GM04503 (cell line): ENCODE data around the gene CWC27.
"Not testable (repeated sequence)": the region's sequence is repeated elsewhere in the genome, so short reads cannot be mapped to it uniquely, and the experiment has no call there.

Experiments used
- DNase-seq: peaks from one replicate; pipeline ENCODE4 v3.0.0-alpha.2; 2012; ENCODE audit warnings: low read depth

Gene CWC27

DNA sequence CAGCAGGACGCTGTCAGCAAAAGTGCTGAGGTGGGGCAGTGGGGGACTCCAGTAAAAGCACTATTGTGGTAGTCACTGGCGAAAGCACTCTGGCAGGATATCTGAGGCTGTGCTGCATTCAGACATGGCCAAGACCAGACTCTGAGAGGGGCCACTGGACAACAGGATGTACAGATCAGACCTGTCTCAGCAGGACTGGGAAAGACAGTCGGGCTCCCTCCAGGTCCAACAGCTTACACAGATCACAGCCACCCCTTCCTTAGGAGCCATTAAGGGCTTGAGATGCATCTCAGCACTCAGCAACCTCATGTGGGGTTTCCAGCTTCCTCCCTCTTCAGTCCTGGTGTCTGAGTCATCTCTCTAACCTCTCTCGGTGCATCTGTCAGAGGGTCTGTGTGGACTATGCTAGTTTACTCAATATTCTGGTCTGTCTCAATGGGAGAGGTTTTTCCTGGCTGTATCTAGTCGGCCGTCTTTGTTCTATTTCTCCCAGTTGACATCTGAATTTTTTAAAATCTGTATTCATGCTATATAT, 154.5 kb downstream of the CWC27 start:
- no peak for DNase-seq

DNA sequence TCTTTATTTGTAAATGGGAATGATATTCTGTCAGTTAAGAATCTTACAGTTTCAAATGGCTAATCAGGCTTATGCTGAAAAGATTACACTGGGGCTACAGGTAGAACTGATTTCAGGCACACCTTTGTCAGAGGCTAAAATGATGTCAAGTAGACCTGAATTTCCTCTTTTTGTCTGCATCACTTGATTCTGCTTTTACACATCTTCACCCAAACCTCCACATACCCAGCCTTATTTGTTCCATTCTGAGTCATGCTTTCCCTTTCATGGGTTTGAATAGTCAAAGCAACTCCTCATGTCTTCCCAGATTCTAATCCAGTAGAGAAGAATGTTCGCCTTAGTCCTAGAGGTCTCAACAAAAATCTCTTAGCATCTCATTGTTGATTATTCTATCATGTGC, 156.4 kb downstream of the CWC27 start:
- no peak for DNase-seq

DNA sequence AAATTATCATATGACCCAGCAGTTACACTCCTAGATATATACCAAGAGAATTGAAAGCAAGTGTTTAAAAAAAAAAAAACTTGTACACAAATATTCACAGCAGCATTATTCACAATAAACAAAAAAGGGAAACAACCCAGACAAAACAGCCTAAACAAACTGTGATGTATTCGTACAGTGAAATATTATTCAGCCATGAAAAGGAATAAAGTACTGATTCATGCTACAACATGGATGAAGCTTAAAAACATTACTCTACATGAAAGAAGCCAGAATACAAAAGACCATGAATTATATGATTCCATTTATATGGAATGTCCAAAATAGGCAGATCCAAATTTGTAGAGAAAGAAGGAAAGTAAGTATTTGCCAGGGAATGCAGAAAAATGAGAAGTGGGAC, 161.1 kb downstream of the CWC27 start:
- no peak for DNase-seq

DNA sequence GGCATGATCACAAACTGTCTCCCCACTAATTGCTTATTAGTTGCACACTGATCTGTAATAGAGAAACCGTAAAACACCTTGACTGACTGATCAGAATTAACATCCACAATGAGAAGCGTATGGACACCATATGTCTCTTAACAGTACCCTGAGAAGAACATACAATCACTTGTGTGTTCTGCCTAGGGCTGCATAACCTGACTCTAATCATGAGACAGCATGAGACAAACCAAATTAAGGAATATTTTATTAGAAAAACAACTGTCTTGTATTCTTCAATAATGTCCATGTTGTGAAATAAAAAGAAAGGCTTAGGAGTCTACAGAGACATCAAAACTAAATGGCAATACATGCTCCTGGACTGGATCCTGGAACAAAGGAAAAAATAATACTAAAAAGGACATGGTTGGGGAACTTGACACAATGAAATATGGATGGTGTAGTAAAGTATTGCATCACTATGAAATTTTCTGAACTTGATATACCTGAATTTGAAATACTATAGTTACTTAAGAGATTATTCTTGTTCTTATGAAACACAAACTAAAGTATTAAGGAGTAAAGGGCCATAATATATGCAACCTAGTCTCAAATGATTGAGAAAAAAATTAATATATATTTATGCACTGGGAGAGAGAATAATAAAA, 162.1 kb downstream of the CWC27 start:
- DNase-seq: no peak

DNA sequence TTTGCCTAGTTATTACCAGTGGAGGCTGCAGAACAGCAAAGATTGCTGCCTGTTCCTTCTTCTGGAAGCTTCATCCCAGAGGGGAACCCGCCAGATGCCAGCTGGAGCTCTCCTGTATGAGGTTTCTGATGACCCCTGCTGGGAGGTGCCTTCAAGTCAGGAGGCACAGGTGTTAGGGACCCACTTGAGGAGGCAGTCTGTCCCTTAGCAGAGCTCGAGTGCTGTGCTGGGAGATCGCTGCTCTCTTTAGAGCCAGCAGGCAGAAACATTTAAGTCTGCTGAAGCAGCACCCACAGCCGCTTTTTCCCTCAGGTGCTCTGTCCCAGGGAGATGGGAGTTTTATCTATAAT, 170.7 kb downstream of the CWC27 start:
- not testable (repeated sequence) for DNase-seq

DNA sequence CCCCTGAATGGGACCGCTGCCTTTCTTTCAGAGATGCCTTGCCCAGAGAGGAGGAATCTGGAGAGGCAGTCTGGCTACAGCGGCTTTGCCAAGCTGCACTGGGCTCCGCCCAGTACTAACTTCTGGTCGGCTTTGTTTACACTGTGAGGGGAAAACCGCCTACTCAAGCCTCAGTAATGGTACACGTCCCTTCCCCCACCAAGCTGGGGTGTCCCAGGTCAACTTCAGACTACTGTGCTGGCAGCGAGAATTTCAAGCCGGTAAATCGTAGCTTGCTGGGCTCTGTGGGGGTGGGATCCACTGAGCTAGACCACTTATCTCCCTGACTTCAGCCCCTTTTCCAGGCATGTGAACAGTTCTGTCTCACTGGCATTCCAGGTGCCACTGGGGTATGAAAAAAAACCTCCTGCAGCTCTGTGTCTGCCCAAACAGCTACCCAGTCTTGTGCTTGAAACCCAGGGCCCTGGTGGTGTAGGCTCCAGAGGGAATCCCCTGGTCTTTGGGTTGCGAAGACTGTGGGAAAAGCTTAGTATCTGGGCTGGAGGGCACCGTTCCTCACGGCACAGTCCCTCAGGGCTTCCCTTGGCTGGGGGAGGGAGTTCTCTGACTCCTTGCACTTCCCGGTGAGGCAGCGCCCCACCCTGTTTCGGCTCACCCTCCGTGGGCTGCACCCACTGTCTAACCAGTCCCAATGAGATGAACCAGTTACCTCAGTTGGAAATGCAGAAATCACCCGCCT, 171.2 kb downstream of the CWC27 start:
- DNase-seq: no peak

DNA sequence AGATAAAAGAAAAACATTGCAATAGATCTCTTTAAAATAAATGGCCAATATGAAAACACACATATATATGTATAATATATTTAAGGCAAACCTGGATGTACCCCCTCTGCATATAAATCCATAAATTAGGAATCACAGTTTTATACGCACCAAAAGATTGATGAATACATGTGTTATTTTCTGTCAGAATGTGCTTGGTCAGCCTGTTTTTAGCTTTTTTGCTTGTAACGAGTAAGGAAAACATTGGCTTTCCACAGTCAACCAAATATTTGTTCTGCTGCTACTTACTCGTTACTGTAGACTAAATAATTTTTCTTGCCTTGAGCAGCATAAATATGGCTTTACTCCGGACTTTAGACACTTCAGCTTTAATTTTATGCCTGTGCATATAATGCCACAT, 173.7 kb downstream of the CWC27 start:
- no peak for DNase-seq

DNA sequence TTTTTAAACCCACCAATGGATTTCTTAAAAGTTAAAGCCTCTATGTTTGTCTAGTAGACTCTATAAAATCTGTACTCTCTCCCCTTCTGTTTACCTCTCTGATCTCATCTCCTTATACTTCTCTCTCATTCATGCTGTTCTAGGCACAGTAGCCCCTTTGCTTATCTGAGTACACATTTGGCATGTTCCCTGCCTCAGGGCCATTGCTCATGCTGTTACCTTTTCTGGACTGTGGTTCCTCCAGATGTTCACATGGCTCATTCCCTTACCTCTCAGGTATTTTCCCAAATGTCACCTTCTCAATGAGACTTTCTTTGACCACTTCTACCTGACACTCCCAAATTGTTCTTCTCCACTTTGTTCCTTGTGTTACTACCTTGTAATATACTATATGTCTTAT, 176.1 kb downstream of the CWC27 start:
- no peak for DNase-seq

DNA sequence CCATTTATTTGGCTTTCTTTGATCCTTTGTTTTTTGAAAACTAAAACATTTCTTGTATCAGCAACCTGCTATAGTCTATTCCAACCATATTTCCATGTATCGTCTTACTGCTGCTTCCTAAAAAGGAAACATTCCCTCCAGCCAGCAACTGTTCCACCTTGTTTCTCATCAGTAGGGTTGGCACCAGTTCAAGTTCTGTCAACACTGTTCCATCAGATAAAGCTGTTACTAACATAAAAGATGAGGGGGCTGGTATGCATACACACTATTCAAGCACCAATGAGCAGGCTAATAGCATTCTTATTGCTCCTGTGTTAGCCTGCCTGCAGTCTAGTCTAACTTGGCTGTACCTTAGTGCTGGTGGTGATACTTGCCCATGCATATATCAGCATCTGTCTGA, 178.3 kb downstream of the CWC27 start:
- no peak for DNase-seq

DNA sequence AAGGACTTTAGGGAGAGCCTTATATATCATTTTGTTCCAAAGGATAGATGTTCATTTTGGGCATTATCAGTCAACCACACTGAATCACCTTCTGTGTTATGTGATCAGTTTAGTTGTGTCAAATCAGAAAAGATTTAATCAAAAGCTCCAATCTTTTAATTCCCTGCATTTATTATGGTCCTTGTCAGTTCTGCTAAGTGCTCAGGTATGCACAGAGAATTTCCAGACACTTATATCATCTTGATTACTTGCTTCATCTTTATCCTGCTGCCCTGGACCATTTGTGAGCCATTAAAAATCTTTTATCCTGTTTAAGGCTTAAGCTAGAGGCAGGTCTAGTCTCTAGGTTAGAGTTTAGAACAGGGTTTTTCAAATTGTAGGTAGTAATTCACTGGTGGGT, 179.1 kb downstream of the CWC27 start:
- no peak for DNase-seq

DNA sequence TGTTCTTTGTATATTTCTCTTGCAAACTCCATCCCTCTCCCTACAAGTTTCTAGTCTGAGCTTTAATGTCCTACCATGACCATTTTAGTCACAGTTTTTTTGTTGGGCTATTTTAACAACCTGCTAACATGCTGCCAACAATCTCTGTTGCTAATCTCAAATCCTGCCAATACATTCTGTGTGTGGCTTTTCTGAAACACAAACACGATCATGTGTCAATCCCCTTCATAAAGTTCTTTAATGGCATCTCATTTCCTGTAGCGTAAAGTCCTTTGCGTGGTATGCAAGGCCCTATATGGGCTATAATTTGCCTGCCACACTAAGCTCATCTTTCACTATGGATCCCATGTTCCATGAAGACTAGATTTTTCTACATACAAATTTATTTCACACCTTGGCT, 180.6 kb downstream of the CWC27 start:
- DNase-seq: no peak

DNA sequence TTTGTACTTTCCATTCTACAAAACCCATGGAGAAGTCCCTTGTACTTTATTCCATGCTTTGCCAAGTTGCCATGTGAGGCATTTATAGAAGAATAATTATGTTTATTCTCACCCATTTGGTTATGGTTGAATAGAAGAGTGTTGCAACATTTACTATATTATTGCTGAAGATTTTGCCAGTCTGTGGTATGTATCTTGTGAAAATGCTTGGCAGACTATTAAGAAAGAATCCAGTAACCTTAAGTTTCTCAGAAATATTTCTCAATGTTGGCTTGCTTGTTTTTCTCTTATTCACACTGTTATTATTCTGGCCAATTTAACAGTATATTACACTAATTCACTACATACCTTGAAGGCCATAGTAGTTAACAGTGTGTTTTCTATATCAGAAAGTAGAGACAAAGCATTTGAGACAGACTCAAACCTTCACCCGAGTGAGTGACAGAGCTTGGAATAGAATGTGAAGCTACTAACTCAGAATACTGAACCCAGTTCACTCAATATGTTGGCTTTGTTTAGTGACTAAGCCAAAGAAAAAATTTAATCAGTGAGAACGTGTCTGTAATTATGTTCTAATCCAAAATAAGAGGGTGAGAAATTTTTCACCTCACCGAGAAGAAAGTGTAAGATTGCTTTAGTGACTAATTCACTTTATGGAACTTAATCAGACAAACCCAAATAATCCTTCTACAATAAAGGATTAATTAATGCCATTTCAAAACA, 184.4 kb downstream of the CWC27 start:
- peak; percentile 6 for DNase-seq

DNA sequence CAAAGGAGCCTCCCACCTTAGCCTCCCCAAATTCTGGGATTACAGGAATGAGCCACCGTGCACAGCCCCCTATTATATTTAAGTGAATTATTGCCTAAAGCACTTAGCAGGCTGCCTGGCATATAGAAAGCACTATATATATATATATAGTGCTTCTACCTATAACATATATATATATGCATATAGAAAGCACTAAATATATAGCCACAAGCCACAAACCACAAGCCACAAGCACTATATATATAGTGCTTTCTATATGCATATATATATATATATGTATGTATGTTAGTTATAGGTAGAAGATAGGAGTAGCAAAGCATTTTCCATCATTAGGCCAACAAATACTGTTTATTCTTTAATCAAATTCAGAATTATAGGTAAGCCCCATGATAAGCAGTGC, 185.8 kb downstream of the CWC27 start:
- no peak for DNase-seq

DNA sequence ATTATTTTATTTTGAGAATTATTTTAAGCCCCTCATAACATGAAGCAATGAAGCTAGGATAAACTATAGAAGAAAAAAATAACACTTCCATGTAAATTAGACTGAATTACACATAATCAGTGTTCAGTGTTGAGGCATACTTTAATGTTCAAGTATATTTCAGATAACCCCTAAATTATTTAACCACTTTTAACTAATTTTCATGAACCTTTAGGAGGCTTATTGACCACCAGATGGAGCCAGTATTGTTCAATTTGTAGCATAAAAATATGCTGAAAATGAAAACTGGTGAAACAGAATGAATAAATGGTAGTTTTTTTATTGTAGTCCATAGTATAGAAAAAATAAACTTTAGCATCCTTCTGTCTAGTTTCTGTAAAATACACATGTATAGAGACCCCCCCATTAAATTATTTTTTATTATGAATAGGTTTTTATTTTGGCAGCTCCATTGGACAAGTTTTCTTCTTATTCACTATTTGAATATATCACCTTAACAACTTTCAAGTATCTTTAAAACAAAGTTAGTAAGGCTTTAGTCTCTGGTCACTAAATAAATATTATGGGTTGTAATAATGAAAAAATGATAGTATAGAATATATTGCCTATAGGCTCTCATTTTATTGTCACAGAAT, 190.1 kb downstream of the CWC27 start:
- peak; percentile 4 for DNase-seq

DNA sequence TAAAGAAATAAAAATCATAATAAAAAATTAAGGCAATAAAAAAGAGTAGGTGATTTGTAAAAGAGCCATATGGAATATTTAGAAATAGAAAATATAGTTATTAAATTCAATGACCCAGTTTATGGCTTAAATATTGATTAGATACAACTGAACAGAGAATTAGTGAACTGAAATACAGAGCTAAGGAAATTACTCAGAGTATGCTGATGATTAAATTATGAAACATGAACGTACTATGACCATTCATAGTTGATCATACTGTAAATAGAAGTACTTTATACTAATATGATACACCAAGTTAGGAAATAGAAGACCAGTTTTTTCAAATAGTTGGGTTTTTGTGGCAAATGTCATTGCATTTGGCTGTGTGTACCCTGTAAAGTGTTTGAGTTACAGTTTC, 194.5 kb downstream of the CWC27 start:
- no peak for DNase-seq

DNA sequence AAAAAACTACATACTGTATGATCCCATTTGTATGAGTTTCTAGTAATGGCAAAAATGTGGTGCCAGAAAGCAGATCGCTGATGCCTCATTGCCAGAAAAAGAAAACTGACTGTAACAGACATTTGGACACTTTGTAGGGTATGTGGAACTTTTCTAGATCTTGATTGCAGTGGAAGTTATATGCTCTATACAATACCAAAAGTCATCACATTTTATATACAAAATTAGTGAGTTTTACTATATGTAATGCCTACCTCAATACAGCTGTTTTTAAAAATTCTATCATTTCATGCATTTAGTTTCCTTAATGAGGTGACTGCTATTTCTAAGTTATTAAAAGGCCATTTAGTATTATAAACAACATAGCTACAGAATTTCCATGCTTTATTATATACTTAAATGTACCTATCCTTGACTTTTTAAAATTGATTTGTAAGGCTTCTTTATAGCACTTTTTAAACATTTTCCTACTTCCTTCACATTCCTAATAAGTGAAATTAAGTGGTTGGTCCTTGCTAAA, 199.9 kb downstream of the CWC27 start:
- no peak for DNase-seq

DNA sequence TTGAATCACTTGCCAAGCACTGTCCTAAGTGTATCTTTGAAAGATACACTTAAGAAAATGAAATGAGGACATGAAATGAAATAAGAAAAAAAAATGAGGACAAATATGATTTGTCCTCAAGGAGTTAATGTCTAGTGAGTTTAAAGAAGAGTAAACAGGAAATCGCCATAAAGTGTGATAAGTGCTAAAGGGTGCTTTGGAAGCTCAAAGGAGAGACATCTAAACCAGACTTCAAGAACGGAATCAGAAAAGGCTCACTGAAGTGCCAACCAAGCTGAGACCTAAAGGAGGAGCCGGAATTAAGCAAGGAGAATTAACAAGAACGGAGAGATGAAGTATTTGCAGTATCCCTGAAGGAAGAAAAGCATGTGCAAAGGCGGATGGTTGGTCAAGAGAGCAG, 200.8 kb downstream of the CWC27 start:
- no peak for DNase-seq

DNA sequence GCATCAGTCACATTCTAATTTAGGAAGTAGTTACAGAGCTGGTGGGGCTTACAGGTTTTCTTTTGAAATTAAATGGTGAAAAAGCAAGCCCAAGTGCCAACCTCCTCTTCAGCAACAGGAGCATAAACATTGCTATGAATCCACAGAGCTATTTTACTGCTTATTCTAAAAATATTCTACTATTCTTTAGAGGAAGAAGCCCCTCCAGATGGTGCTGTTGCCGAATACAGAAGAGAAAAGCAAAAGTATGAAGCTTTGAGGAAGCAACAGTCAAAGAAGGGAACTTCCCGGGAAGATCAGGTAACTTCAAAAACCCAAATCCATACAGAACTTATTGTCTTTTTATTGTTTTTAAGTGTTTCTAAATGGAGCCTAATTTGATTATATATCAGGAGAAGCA, 202.8 kb downstream of the CWC27 start:
- DNase-seq: no peak

DNA sequence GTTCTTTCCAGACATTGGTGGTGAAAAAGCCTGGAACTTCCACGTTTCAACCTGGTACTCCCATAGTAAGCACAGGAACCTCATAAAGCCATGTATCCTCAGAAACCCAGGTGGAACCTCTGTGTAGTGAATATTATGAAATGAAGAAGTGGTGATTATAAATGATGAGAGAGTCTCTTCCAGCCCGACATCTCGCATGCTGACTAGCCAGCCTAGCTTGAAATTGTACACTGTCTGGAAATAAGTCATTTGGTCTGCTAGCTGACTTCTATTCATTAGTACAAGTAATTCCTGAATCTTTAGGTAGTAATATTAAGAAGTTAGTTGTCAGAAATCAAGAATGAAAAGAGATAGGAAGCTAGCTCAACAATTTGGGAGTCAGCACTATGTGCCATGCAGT, 203.3 kb downstream of the CWC27 start:
- no peak for DNase-seq

DNA sequence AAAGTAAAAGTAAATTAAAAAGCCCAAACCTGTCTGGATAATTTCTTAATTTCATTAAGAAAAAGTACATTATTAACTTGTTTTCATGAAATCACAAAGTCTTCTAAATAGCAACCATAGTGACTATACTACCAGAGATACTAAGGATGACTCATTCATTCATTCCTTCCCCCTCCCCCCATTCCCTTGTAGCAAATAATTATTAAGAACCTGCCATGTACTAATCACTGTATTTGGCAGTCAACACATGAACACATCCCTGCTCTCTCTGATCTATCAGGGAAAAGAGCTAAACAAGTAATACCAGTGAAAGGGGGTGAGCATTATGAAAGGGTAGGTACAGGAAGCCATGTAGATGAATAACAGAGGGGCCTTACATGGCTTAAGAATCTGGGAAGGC, 203.9 kb downstream of the CWC27 start:
- DNase-seq: no peak

DNA sequence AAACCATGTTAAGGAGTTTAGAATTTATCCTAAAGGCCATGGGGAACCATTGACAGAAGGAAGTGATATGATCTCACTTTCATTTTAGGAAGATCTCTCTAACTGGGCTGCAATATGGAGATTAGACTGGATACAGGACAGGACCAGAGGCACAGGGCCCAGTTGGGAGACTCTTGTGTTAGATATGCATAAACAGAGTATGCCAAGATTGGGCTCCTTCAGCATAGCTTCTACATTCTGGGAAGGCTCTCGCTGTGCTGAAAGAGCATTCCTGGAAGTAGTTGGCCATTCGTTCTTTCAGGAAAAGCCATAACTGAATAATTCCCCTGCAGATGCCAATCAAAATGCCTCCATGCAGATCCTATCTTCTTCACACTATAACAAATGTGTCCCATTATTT, 204.5 kb downstream of the CWC27 start:
- DNase-seq: no peak

DNA sequence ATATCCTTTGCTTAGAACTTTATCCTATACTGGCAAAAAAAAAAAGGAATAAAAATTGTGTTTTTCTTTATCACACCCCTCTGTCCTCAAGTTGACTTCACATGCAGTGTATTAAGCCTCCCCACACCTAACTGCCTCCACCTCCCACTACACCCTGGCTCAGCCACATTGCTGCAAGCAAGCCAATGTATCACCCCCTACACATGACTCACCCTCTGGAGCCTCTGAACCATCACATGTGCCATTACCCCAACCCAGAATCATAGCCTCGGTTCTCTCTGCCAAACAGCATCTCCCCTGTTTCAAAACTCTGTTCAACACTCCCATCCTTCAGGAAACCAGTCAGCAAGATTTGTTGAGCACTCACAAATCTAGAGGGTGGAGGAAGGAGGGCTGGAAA, 209.0 kb downstream of the CWC27 start:
- no peak for DNase-seq

DNA sequence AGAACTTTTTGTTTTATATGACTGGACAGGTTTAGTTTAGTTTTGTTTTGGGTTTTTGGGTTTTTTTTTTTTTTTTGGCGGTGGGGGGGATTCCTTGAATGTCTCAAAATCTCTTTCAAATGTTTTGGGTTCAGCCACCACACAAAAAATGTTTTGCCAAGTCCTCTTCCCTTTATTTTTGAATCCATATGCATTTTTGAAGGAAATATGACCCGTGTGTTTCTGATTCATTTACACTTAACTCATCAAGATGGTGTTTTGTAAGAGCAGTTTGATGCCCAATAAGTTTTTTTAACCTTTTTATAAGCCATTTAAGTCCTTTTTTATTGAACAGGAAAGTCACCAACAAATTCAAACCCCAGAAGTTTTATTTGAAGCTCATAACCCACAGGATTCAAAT, 209.8 kb downstream of the CWC27 start:
- DNase-seq: no peak
